GM18508 (cell line): Measurements from ENCODE around the gene TBC1D30.
"Not testable (repeated sequence)": the region's sequence is repeated elsewhere in the genome, so short reads cannot be mapped to it uniquely, and the experiment has no call there.

ENCODE experiments used
- ATAC-seq: cut with Tn5 transposase; IDR thresholded peaks from one replicate; pipeline ENCODE4 v1.9.1; 2021; ENCODE audit warnings: moderate number of reproducible peaks; ENCODE audit not compliant: insufficient read depth, unreplicated experiment

Gene TBC1D30

GRCh38 chr12:64848409-64848808 lies 24.0 kb downstream of the TBC1D30 start:
- not testable (repeated sequence) for ATAC-seq

GRCh38 chr12:64858882-64859605 lies 34.6 kb downstream of the TBC1D30 start:
- ATAC-seq: no peak

- ATAC-seq: no peak
Measured at GRCh38 chr12:64860446-64860998, 36.1 kb downstream of the TBC1D30 start.

DNA sequence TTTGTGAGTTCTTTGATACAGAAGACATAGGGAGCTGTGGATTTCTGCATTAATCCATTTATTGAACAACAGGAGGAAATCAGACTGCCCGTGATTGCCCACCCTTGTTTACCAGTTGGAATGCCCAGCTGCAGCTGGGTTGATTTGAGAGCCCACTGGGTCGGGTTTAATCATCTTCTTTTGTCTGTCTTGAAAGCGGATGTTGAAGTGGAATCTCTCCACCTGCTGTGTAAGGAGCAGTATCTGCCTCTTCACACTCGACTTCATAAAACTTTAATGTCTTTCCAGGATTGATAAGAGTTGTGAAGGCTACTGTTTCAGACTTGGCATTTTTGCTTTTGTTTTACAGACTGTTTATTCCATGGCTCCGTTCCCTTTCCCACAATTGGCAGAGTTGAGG lies 39.9 kb downstream of the TBC1D30 start:
- ATAC-seq: no peak

DNA sequence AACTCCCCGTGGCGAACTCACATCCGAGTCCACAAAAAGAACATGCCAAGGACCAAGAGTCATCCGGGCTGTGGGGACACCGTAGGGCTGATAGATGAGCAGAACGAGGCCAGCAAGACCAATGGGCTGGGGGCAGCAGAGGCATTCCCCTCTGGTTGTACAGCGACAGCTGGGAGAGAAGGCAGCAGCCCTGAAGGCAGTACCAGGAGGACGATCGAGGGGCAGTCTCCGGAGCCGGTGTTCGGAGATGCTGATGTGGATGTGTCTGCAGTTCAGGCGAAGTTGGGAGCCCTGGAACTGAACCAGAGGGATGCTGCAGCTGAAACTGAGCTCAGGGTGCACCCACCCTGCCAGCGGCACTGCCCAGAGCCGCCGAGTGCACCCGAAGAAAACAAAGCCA lies 50.7 kb downstream of the TBC1D30 start:
- ATAC-seq: no peak

DNA sequence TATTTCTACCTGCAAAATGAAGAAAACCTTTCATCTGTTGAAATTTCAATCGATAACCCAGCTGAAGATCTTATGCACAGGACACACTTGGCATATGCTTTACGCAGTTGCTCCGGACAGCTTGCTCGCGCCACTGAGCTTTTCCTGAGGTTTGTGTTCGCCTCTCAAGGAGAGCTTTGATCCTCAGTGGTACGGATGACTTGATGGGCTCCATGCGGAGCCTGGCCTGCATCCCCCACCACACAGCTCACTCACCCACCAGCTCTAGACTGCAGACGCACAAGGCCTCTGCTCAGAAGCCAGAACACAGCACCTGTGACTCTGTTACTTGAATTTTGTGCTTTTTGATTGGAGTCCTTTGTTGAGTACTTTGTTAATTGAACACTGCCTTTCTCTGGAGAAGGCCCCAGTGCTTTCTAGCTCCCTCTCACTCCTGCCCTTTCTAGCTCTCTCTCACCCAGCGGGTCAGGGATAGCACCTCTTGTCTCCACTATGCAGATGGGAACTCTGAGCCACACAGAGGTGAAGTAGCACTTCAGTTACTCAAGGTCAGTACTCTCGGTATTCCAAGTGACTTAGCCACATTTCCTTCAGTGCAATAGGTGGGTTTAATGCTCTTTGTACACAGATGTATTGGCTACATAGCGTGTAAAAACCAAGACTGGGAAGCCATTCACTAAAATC lies 52.1 kb downstream of the TBC1D30 start:
- ATAC-seq: no peak

DNA sequence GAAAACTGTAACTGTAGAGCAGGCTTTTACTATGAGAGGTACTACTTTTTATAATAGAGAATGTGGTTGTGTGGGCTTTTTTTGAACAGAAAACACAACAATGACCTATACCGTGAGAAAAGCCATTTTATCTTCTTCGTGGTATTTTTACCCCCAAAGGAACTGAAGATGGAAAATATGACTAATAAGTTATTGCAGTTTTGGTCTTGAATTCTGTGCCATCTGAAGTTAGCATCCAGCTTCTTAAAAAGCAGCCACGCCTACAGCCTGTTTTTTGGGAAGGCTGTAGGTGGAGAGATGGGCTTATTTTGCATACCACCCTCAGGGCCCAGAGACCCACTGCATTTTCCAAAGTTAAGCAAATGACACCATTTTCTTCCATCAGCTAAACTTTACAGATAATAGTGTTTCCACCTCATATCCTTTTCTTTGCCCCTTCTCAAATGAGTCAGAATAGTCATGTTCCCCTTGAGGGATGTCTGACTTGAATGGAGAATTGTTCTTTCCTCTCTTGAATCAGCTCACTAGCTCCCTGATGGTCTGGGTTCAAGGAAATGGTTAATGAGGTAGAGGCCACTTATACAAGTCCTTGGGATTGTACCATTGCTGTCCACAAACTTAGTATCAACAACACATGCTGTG lies 53.0 kb downstream of the TBC1D30 start:
- peak; percentile 64 for ATAC-seq

DNA sequence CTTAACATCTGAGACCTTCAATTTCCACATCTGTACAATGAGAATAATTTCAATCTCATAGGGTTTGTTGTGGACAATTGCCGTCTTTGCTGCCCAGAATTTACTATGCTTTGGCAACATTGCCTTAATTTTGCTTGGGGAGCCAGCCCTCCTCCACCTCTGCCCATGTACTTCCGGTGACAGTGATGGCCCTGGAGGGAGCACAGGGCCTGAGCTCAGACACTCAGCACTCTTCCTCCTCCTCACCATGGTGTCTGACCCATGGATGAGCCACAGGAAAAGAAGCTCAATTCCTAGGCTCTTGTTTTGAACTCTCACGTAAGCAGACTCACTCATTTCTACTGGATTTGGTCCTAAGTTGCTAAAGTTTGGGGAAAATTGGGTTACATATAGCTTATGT lies 58.2 kb downstream of the TBC1D30 start:
- no peak for ATAC-seq

- no peak for ATAC-seq
Measured at GRCh38 chr12:64883264-64884163, 59.1 kb downstream of the TBC1D30 start.

- ATAC-seq: no peak
Measured at GRCh38 chr12:64884164-64884542, 59.7 kb downstream of the TBC1D30 start.

GRCh38 chr12:64884728-64885127 lies 60.3 kb downstream of the TBC1D30 start:
- ATAC-seq: no peak

- no peak for ATAC-seq
Measured at GRCh38 chr12:64889434-64890216, 65.2 kb downstream of the TBC1D30 start.

- ATAC-seq: no peak
Measured at GRCh38 chr12:64890873-64891468, 66.5 kb downstream of the TBC1D30 start.

DNA sequence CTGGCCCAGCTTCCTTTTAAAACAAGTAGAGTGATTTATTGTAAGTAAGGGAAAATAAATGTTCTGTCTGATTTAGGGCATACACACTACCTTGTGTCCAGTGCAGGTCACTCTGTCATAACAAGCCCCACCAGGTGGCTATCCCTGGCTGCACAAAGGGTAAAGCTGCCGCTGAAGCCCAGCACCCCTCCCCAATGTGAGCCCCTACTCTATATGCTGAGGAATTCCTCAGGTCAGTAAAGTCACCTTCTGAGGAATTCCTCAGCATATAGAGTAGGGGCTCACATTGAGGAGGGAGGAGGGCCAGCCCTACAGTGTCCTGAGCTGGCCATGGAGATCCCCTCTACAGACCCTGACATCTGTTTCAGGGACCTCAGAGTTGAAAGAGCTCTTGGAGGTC lies 67.2 kb downstream of the TBC1D30 start:
- ATAC-seq: no peak

- no peak for ATAC-seq
Measured at GRCh38 chr12:64892561-64892960, 68.1 kb downstream of the TBC1D30 start.

GRCh38 chr12:64893961-64894360 lies 69.5 kb downstream of the TBC1D30 start:
- ATAC-seq: no peak

DNA sequence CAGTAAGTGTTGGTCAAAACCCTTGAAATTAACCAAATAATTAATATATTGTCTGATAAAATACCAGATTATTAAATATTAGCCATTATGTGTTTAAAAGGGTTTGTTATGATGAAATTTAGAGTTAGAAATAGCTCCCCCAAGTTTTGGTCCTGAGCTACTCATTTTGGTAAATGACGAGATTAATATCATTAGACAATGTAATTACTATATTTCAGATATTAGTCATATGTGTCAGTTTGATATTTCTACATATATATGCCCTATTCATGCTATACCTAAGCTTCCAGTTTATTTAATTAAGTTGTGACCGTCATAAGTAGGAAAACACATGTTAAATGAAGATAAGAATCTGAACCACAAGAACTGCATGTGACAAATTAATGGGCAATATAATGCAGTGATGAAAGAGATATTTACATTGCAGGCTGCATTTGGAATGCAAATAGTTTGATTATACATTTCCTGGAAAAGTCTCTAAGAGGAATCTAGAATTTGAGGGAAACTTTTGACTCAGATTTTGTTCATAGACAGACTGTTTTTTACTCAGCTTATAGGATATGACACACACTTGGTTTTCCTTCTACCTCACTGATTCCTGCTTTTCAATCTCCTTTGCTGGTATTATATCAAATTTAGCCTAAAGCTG lies 70.5 kb downstream of the TBC1D30 start:
- no peak for ATAC-seq

DNA sequence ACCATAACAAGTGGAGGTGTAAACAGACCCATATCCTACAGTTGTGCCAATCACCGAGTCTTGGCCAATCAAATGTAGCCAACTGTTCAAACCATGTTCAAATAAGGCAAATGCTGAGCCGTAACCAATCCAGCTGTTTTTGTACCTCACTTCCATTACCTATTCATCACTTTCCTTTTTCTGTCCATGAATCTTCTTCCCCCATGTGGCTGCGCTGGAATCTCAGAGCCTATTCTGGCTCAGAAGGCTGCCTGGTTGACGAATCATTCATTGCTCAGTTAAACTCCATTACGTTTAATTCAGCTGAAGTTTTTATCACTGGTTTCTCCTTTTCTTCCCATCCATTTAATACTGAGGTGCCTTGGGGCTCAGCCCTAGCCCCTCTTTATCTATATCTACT lies 71.1 kb downstream of the TBC1D30 start:
- no peak for ATAC-seq

DNA sequence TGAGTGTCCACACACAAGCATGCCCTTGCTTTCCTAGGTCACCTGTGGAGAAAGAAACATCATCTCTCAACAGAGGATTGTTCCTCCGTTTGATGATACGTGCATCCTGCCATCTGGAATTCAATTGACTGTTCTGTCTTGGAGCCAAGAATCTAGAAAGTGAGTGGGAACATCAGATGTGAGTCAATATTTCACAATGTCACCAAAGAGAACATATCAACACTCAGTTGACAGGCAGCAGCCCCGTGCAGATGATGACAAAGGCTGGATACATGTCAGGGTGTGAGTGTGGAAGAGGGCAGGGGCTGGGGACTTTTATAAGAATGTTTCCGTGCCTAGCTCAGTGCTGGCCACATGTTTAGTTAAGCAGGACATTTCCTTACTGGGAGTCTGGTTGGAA lies 76.1 kb downstream of the TBC1D30 start:
- ATAC-seq: no peak
